Fibroblast of the aortic adventitia (primary cell): Measurements from ENCODE around the gene SUN1. TPM values are rescaled to one million over a fixed set of nuclear protein-coding genes. Genes with fewer than 3 reads are reported as not detected.
"Not testable (repeated sequence)": the region's sequence is repeated elsewhere in the genome, so short reads cannot be mapped to it uniquely, and the experiment has no call there.

ENCODE experiments used
- DNase-seq: peaks from one replicate; pipeline ENCODE4 v3.0.0-alpha.2; 2010; ENCODE audit warnings: low read depth
- H3K4me3 ChIP-seq: 2 replicates; pipeline ENCODE4 v1.5.1; 2011; ENCODE audit warnings: low read depth, mild to moderate bottlenecking, control low read depth, low read length, moderate library complexity
- total RNA-seq: library from RNA; depleted of rRNA; stranded (reverse); fragments of >200 nt; gene quantifications from 2 replicates; pipeline ENCODE4 v1.2.3, GENCODE V29; 2012; ENCODE audit warnings: low replicate concordance
- TF ChIP-seq, protein P1 (sequence below): IDR thresholded peaks from 2 replicates; pipeline ENCODE4 v1.5.1; 2011; ENCODE audit warnings: mild to moderate bottlenecking, low read length, control low read depth, inconsistent platforms; ENCODE audit not compliant: insufficient read depth

The SUN1 gene
- total RNA-seq, 1 donor = 211 TPM

DNA sequence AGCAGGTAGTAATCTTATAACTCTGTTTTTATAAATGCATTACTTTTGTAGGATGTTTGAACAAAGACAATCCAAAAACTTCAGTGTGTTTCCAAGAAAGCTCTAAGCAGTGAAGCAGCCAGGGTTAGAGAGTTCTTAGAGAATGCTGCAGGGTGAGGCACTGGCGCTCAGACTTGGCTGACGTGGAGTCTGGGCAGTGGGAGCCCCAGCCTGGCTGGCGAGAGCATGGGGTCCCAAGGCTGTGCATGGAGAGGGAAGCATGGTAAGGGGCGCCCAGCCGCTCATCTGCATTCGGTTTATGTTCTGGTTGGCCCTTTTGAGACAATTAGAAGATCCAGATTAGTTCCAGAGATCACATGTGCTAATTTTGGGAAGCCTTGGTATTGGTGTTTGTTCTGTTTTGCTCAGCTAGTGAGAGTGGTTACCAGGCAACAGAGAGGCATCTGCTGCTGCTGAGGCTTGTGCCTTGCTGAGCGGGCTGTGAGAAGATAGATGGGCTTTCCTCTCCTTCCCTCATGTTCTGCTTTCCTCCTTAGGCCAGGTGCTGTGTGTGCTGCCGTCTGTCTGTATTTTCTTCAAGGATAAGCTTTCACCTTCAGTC is 10.3 kb downstream of the SUN1 start:
- no peak for DNase-seq
- no peak overlapping the region for H3K4me3 ChIP-seq
- TF ChIP-seq, protein P1, sequence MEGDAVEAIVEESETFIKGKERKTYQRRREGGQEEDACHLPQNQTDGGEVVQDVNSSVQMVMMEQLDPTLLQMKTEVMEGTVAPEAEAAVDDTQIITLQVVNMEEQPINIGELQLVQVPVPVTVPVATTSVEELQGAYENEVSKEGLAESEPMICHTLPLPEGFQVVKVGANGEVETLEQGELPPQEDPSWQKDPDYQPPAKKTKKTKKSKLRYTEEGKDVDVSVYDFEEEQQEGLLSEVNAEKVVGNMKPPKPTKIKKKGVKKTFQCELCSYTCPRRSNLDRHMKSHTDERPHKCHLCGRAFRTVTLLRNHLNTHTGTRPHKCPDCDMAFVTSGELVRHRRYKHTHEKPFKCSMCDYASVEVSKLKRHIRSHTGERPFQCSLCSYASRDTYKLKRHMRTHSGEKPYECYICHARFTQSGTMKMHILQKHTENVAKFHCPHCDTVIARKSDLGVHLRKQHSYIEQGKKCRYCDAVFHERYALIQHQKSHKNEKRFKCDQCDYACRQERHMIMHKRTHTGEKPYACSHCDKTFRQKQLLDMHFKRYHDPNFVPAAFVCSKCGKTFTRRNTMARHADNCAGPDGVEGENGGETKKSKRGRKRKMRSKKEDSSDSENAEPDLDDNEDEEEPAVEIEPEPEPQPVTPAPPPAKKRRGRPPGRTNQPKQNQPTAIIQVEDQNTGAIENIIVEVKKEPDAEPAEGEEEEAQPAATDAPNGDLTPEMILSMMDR = no peak

DNA sequence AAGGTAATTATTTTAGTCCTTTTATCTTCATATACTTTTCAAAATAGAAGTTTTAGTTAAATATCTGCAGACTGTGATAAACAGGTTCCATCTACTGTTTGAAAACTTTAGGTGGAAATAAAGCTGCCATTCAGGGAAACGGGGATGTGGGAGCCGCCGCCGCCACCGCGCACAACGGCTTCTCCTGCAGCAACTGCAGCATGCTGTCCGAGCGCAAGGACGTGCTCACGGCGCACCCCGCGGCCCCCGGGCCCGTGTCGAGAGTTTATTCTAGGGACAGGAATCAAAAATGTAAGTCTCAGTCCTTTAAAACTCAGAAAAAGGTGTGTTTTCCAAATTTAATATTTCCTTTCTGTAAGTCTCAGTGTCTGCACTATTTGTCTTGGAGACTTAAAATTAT is 11.0 kb downstream of the SUN1 start:
- H3K4me3 ChIP-seq = no peak overlapping the region
- no peak for DNase-seq
- TF ChIP-seq, protein P1 = no peak

DNA sequence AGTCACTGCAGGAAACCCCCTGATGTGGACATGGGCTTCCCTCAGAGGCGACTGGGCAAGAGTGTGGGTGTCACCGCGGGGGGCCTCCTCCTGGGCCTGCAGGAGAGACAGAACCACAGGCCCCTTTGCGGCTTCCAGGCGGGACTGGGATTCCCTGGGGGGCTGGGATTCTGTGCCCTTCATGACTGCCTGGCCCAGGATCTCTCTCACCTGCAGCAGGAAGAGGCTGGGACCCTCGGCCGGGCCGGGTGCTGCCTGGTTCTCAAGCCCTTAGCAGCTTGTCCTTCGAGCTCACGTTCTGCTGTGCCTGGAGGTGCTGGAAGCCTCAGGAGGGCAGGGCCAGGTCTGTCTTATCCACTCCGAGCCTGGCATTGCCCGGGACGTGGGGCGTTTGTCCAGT is 11.8 kb downstream of the SUN1 start:
- TF ChIP-seq, protein P1 = no peak
- H3K4me3 ChIP-seq = no peak overlapping the region
- no peak for DNase-seq

DNA sequence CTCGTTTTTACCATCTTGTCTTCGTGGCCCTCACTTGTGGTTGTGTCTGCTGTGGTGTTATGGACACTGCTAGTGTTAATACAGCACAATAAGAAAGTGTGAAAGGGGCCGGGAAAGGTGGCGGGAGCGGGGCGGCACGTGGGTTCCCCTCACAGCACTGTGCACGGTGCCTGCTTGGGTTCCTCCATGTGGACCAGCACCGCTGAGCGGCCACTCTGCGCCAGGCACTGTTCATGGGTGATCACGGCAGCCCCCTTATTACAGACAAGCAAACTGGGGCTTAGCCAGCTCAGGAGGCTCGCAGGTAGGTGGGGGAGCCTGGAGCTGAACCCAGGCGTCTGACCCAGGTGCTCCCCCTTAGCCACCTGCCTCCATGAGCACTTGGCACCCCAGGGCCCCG is 12.2 kb downstream of the SUN1 start:
- TF ChIP-seq, protein P1 = no peak
- no peak overlapping the region for H3K4me3 ChIP-seq
- no peak for DNase-seq

DNA sequence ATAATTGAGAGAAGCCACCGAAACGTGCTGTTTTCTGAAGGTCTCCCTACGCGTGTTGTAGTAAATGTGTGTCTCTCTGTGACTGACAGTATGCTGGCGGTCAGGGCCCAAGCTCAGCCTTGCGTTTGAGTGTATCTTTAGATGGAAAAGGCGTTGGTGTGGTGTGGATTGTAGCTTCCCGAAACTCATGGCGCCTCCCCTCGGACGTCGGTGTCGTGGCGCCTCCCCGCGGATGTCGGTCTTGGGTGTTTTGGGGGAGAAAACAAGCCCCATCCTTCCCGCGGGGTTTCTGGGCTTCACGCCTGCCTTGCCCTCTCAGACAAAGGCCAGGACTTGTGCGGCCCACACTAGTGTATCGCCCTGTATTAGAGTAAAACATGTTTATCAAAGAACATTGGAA is 12.8 kb downstream of the SUN1 start:
- H3K4me3 ChIP-seq = no peak overlapping the region
- DNase-seq = no peak
- TF ChIP-seq, protein P1 = no peak

DNA sequence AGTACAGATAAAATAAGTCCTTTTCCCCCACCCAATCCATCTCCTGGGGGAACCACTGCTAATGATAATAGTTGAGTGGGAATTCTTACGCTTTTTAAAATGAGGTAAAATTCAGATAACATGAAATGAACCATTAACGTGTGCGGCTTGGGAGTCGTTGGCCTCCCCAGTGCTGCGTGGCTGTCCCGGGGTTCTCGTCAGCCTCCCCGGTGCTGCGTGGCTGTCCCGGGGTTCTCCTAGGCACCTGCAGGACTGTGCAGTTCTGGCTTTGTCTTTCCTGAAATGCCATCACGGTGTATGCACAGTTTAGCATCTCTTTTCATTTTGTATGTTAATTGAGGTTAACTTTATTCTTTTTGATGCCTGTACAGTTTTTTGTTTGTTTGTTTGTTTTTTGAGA is 13.5 kb downstream of the SUN1 start:
- H3K4me3 ChIP-seq = no peak overlapping the region
- TF ChIP-seq, protein P1 = no peak
- DNase-seq = no peak

DNA sequence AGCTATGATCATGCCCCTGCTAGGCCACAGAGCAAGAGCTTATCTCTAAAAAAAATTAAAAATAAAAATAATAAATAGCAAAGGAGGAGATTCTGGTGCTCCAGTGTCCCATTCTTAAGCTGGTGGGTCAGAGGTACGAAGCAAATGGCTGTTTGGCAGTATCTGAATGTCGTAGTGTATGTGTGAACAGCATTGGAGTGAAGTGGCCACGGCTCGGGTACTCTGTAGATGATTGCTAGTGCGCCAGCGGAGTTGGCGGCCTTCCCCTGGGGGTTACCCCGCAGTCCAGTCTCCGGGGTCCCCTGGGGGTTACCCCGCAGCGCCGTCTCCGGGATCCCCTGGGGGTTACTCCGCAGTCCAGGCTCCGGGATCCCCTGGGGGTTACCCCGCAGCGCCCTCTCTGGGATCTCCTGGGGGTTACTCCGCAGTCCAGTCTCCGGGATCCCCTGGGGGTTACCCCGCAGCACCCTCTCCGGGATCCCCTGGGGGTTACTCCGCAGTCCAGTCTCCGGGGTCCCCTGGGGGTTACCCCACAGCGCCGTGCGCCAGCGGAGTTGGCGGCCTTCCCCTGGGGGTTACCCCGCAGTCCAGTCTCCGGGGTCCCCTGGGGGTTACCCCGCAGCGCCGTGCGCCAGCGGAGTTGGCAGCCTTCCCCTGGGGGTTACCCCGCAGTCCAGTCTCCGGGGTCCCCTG is 14.8 kb downstream of the SUN1 start:
- H3K4me3 ChIP-seq, DNase-seq: not testable (repeated sequence)

DNA sequence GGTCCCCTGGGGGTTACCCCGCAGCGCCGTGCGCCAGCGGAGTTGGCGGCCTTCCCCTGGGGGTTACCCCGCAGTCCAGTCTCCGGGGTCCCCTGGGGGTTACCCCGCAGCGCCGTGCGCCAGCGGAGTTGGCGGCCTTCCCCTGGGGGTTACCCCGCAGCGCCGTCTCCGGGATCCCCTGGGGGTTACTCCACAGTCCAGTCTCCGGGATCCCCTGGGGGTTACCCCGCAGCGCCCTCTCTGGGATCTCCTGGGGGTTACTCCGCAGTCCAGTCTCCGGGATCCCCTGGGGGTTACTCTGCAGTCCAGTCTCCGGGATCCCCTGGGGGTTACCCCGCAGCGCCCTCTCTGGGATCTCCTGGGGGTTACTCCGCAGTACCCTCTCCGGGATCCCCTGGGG is 15.5 kb downstream of the SUN1 start:
- DNase-seq, H3K4me3 ChIP-seq: not testable (repeated sequence)
